IPS-20b (cell line): ENCODE results near the gene SPR.

Source experiments
- H3K27ac ChIP-seq: one replicate; pipeline ENCODE4 v1.5.1; 2013; ENCODE audit warnings: low read length
- H3K27me3 ChIP-seq: 2 replicates; pipeline ENCODE4 v1.6.1; 2013; ENCODE audit warnings: mild to moderate bottlenecking, low read length, inconsistent platforms; ENCODE audit not compliant: insufficient read depth
- H3K36me3 ChIP-seq: 2 replicates; pipeline ENCODE4 v1.6.1; 2013; ENCODE audit warnings: low read depth, mild to moderate bottlenecking, inconsistent platforms, low read length, moderate library complexity; ENCODE audit not compliant: insufficient read depth
- H3K4me1 ChIP-seq: 2 replicates; pipeline ENCODE4 v1.6.1; 2013; ENCODE audit warnings: mild to moderate bottlenecking, control low read depth, inconsistent platforms, low read length, moderate library complexity; ENCODE audit not compliant: insufficient read depth
- H3K4me3 ChIP-seq: 2 replicates; pipeline ENCODE4 v1.5.1; 2013; ENCODE audit warnings: mild to moderate bottlenecking, low read length, inconsistent platforms
- H3K9ac ChIP-seq: 2 replicates; pipeline ENCODE4 v1.6.1; 2013; ENCODE audit warnings: low read depth, mild to moderate bottlenecking, inconsistent platforms, low read length, moderate library complexity
- H3K9me3 ChIP-seq: 2 replicates; pipeline ENCODE4 v1.6.1; 2013; ENCODE audit warnings: mild to moderate bottlenecking, low read depth, low read length, inconsistent platforms; ENCODE audit not compliant: insufficient read depth

Gene SPR

DNA sequence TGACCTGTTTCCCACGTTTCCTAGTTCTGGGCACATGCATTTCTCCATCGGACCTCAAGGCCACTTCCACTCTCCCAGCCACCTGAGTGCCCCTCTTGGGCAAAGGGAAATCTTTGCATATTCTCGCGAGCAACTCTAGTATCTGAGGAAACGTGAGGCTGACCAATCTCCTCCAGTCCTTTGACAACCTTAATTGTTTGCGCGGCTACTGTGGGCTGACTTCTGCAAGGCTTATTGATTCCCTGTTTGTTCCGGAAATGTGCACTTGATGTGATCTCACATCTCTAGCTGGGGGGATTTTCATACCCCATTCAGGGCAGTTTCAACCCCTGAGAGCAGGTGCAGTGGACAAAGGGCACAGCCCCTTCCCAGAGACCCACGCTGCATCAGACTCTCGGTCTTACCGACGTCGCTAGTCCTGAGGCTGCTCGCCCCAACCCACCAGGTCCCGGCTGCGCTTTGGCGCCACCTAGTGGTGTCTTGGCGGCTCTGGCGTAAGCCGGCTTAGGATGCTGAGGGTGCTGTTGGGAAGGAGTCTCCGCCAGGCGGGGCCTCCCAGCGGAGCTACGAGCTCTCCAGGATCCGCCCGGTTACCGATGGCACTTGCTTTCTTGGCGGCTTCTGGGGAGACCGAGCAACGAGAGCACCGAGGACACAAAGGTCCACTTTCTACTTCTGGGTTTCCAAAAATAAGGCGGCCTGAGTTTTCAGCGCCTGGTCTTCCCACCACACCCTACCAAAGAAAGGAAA lies 24.8 kb upstream of the SPR start:
- no peak overlapping the region for H3K27ac ChIP-seq
- peaks cover 3% of the 10 kb centered on the region; the same call in 1 of the 2 replicates for H3K4me1 ChIP-seq
- H3K9ac ChIP-seq, result peak overlapping the region; percentile 77; the same call in 1 of the 2 replicates
- H3K27me3 ChIP-seq, result peaks cover 30% of the 10 kb centered on the region
- no peaks in the 10 kb centered on the region for H3K9me3 ChIP-seq
- H3K4me3 ChIP-seq, result peak overlapping the region; percentile 89
- H3K36me3 ChIP-seq, result no peaks in the 10 kb centered on the region

DNA sequence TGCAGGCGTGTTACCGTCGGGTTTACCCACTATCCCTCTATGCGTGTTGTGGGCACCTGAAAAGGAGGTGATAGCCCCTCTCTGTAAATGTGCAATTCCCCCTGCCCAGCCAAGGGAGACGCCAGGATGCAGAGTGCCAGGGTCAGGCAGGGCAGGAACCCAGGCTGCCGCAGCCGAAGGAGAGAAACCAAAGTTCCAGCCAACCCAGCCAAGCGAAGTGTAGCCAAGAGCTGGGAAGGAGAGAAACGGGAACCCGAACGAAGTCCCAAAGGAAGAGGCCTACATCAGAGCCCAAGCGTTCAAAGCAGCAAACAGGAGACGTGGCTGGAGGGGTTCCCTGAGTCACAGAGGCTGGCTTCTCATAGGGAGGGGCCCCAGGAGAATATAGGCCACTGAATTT lies 24.2 kb upstream of the SPR start:
- Histone ChIP-seq H3K36me3 (no peaks in the 10 kb centered on the region), H3K9me3 (no peaks in the 10 kb centered on the region), H3K4me3 (peak overlapping the region; percentile 89), H3K27ac (no peak overlapping the region), H3K27me3 (peaks cover 30% of the 10 kb centered on the region), H3K9ac (peak overlapping the region; percentile 77; the same call in 1 of the 2 replicates), H3K4me1 (peaks cover 3% of the 10 kb centered on the region; the same call in 1 of the 2 replicates)

DNA sequence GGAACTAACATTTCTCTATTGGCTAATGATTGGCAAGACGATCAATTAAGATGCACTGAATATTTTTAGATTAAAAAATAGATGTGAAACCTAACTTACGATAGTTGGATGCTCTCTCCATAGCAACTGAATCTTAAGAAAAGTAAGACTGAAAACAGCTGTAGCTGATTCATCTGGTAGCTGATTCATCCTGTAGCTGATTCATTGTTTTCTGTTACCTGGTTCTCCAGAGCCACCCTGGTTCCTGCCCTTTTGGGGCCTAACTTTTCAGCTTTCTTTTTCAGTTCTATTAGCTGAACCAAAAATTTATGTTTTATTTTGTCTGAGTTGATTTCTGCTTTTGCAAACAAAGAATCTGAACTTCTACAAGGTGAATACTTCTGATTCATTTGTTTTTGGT lies 22.7 kb upstream of the SPR start:
- Histone ChIP-seq H3K9ac (no peak overlapping the region), H3K36me3 (no peaks in the 10 kb centered on the region), H3K4me1 (peaks cover 3% of the 10 kb centered on the region; the same call in 1 of the 2 replicates), H3K27me3 (peaks cover 31% of the 10 kb centered on the region), H3K4me3 (no peak overlapping the region), H3K27ac (no peak overlapping the region), H3K9me3 (no peaks in the 10 kb centered on the region)

DNA sequence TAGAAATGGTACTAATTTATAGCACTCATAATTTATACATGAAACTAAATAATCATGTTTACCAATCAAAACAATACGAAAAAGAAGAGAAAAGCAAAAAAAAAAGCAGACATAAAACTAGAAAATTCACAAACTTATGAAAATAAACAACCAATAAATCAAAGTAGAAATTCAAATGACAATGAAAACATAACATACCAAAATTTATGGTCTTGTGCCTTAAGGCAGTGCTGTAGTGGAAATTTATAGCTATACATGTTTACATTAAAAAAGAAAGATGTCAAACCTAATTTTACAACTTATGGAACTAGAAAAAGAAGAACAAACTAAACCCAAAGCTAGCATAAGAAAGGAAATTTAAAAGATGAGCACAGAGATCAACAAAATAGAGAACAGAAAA lies 16.1 kb upstream of the SPR start:
- Histone ChIP-seq H3K27me3 (peaks cover 5% of the 10 kb centered on the region), H3K9me3 (no peaks in the 10 kb centered on the region), H3K9ac (no peak overlapping the region), H3K36me3 (no peaks in the 10 kb centered on the region), H3K4me1 (no peaks in the 10 kb centered on the region), H3K4me3 (no peak overlapping the region), H3K27ac (no peak overlapping the region)

DNA sequence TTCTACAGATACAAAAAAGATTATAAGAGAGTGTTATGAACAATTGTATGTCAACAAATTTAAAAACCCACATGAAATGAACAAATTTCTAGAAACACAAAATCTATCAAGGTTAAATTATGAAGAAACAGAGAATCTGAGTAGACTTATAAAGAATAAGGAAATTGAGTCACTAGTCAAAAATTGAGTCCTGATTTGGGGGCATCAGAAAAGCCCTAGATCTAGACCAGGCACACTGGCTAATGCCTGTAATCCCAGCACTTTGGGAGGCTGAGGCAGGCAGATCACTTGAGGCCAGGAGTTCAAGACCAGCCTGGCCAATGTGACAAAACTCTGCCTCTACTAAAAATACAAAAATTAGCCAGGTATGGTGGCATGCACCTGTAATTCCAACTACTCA lies 15.3 kb upstream of the SPR start:
- no peak overlapping the region for H3K9ac ChIP-seq
- peaks cover 5% of the 10 kb centered on the region for H3K27me3 ChIP-seq

DNA sequence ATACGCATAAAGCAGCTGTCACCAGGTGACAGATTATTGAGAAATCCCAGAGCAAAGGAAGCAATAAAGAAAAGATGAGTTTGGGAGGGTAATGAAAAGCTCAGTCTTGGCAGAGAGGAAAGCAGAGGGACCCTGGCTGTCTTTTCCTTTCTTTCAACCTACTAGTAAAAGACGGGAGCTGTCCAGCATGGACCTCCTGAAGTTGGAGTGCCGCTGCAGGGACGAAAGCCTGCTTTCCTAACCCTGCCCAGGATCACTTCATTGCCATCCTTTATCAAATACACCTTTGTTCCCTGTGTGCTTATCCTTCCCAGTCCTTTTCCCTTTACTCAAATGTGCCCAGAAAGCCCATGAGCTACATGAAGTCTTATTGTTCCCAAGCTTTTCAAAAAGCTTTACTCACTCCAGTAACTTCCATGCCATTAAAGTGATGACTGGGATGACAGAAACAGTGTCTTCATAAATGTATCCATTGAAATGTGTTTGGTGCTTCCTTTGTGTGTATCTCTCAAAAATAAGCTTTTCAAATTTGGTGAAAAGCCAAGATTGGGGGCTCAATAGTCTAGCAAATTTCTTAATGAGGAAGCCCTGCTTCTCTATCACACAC lies 3.7 kb upstream of the SPR start:
- no peak overlapping the region for H3K9ac ChIP-seq
- H3K4me3 ChIP-seq, result no peak overlapping the region
- no peaks in the 10 kb centered on the region for H3K9me3 ChIP-seq

More for the DNA sequence above, 15.3 kb upstream of the SPR start:
- Histone ChIP-seq H3K9me3 (no peaks in the 10 kb centered on the region), H3K36me3 (no peaks in the 10 kb centered on the region), H3K4me3 (no peak overlapping the region), H3K4me1 (no peaks in the 10 kb centered on the region), H3K27ac (no peak overlapping the region)

DNA sequence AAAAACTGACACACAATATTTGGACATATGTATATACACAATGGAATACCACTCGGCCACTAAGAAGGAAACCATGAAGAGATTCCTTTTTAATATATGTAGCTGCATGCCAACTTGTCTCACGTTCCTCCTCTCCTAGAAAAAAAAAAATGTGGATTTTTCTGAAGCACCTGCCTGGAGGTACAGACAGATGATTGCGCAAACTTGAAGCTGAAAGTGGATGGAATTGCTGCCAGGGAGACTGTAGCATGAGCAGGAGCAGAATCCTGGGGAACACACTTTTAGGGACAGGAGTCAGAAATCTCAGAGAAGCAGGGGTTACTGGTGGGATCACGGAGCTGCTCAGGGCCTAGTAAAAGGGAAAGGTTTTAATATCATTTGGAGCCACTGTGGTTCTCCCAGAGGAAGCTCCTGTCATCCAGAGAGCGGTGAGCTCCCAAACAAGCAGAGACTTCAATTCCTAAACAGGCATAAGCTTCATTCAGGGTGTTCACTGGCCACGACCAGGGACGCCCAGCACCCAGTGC lies 640 bp upstream of the SPR start:
- Histone ChIP-seq H3K27me3 (peaks cover 85% of the 10 kb centered on the region), H3K9me3 (no peaks in the 10 kb centered on the region), H3K27ac (no peak overlapping the region), H3K36me3 (no peaks in the 10 kb centered on the region), H3K9ac (no peak overlapping the region), H3K4me3 (peak overlapping the region; percentile 82), H3K4me1 (no peaks in the 10 kb centered on the region)

More for the DNA sequence above, 3.7 kb upstream of the SPR start:
- Histone ChIP-seq H3K36me3 (no peaks in the 10 kb centered on the region), H3K27ac (no peak overlapping the region), H3K27me3 (peaks cover 85% of the 10 kb centered on the region), H3K4me1 (no peaks in the 10 kb centered on the region)

DNA sequence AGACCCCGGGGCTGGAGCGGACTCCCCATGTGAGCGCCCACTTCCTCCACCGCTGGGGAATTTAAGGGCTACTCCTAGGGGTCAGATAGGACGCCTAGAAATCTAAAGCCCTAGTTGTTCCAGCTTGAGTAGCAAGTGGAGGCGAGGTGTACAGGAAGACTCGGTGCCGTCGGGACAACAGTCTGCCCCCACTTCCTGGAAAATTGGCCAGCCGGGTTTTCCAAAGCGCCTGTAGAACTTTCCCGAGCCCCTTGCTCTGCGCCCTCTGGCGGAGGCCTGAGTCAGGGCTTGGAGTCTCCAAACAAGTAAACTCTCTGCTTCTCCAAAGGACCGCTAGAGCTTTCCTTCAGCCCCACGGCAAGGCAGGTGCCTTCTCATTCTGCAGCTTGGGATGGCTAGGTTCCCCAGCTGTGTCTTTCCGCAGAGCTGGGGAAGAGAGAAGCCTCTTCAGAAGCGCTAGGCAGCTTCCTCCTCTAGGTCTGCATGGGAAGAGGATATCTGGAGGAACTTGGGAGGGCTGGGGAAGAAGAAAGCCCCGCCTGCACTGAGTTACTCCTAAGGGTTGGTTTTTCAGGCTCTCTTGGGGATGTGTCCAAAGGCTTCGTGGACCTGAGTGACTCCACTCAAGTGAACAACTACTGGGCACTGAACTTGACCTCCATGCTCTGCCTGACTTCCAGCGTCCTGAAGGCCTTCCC lies 681 bp downstream of the SPR start:
- peak overlapping the region; percentile 60; the same call in 1 of the 2 replicates for H3K9ac ChIP-seq

DNA sequence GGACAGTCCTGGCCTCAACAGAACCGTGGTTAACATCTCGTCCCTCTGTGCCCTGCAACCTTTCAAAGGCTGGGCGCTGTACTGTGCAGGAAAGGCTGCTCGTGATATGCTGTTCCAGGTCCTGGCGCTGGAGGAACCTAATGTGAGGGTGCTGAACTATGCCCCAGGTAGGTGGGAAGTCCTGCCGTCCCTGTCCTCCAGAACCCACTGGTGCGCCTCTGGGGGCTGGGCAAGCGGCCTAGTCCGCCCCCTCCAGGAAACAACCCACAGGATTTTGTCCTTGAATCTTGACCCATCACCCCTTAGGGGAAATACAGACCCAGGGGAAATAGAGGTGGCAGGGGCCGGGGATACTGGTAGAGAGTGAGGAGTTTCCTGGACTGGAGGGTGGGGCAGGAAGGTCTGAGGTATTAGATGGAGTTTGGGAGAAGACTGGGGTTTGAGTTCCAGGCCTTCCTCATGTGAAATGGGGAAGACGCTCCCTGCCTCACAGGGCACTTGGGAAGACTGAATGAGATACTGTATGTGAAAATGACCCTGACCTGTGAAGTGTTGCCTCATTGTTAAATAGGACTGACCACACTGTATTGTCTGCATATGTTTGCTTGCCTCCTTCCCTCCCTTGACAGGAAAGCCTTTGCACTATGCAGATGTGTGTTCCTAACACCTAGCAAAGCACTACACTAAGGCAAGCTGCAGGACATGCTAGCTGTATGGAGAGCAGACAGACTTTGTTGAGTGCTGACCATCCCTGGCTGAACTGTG lies 1.4 kb downstream of the SPR start:
- Histone ChIP-seq H3K36me3 (no peaks in the 10 kb centered on the region), H3K9me3 (no peaks in the 10 kb centered on the region), H3K9ac (no peak overlapping the region), H3K27ac (no peak overlapping the region), H3K27me3 (peaks cover 79% of the 10 kb centered on the region), H3K4me1 (no peaks in the 10 kb centered on the region), H3K4me3 (no peak overlapping the region)

More for the DNA sequence above, 681 bp downstream of the SPR start:
- Histone ChIP-seq H3K9me3 (no peaks in the 10 kb centered on the region), H3K4me1 (no peaks in the 10 kb centered on the region), H3K4me3 (peak overlapping the region; percentile 82), H3K36me3 (no peaks in the 10 kb centered on the region), H3K27ac (no peak overlapping the region), H3K27me3 (peaks cover 79% of the 10 kb centered on the region)

DNA sequence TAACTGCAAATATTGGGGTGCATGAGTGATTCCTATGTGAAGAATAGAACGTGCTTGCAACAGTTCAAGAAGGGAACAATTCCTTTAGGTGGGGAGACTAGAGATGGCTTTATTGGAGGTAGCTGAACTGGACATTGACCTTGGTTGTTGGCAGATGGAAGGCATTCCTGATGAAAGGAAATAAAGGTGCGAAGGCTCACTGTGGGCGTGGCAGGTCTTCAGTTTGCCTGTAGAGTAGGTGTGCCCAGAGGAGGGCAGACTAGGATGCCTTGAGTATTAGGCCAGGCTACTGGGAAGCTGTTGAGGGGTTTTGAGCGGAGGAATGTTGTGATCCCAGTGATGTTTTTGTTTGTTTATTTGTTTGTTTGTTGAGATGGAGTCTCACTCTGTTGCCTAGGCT lies 2.8 kb downstream of the SPR start:
- H3K27ac ChIP-seq, result no peak overlapping the region
- H3K4me1 ChIP-seq, result 0 out of 2 replicates have a peak, but pooled peaks cover 3% of the 10 kb centered on the region
- no peak overlapping the region for H3K4me3 ChIP-seq
- H3K36me3 ChIP-seq, result no peaks in the 10 kb centered on the region
- peaks cover 79% of the 10 kb centered on the region for H3K27me3 ChIP-seq
- H3K9ac ChIP-seq, result no peak overlapping the region
- no peaks in the 10 kb centered on the region for H3K9me3 ChIP-seq
